ENCODE data around the gene ZNF211. TPM values are rescaled to one million over a fixed set of nuclear protein-coding genes. Genes with fewer than 3 reads are reported as not detected.
A peak's percentile ranks its signal among the peaks of the same experiment; 100 is the strongest.

The ZNF211 gene
- polyA plus RNA-seq (2012; ENCODE audit: insufficient read length, low read depth) = 3.0 TPM

- TF ChIP-seq TAF1 (IDR thresholded peaks at IDR 0.05; ENCODE audit: borderline replicate concordance, insufficient read depth, low read length) = 0 out of 2 replicates have a peak, but pooled peaks have one; percentile 44
- TF ChIP-seq FOXP2 (optimal IDR thresholded peaks at IDR 0.05; ENCODE audit: borderline replicate concordance, extremely low read depth, extremely low read length, insufficient read depth) = no peak
- TF ChIP-seq POLR2AphosphoS5 (IDR thresholded peaks at IDR 0.05; ENCODE audit: low read depth, low read length) = peak; percentile 69; the same call in 1 of the 2 replicates
- TF ChIP-seq SIN3A (IDR thresholded peaks at IDR 0.05; ENCODE audit: borderline replicate concordance, insufficient read depth, low read length) = peak; percentile 69; the same call in 1 of the 2 replicates
- TF ChIP-seq, protein P1, sequence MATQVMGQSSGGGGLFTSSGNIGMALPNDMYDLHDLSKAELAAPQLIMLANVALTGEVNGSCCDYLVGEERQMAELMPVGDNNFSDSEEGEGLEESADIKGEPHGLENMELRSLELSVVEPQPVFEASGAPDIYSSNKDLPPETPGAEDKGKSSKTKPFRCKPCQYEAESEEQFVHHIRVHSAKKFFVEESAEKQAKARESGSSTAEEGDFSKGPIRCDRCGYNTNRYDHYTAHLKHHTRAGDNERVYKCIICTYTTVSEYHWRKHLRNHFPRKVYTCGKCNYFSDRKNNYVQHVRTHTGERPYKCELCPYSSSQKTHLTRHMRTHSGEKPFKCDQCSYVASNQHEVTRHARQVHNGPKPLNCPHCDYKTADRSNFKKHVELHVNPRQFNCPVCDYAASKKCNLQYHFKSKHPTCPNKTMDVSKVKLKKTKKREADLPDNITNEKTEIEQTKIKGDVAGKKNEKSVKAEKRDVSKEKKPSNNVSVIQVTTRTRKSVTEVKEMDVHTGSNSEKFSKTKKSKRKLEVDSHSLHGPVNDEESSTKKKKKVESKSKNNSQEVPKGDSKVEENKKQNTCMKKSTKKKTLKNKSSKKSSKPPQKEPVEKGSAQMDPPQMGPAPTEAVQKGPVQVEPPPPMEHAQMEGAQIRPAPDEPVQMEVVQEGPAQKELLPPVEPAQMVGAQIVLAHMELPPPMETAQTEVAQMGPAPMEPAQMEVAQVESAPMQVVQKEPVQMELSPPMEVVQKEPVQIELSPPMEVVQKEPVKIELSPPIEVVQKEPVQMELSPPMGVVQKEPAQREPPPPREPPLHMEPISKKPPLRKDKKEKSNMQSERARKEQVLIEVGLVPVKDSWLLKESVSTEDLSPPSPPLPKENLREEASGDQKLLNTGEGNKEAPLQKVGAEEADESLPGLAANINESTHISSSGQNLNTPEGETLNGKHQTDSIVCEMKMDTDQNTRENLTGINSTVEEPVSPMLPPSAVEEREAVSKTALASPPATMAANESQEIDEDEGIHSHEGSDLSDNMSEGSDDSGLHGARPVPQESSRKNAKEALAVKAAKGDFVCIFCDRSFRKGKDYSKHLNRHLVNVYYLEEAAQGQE (IDR thresholded peaks at IDR 0.05; ENCODE audit: insufficient read depth in 1 of 2, low read depth in 2 of 2, low read length in 2 of 2) = no peak
Observed at GRCh38 chr19:57632987-57633831, at the start of gene ZNF211. ZNF211 (plus strand) TSS chr19:57633168; CDS start chr19:57633347, 179 bp downstream.

DNA sequence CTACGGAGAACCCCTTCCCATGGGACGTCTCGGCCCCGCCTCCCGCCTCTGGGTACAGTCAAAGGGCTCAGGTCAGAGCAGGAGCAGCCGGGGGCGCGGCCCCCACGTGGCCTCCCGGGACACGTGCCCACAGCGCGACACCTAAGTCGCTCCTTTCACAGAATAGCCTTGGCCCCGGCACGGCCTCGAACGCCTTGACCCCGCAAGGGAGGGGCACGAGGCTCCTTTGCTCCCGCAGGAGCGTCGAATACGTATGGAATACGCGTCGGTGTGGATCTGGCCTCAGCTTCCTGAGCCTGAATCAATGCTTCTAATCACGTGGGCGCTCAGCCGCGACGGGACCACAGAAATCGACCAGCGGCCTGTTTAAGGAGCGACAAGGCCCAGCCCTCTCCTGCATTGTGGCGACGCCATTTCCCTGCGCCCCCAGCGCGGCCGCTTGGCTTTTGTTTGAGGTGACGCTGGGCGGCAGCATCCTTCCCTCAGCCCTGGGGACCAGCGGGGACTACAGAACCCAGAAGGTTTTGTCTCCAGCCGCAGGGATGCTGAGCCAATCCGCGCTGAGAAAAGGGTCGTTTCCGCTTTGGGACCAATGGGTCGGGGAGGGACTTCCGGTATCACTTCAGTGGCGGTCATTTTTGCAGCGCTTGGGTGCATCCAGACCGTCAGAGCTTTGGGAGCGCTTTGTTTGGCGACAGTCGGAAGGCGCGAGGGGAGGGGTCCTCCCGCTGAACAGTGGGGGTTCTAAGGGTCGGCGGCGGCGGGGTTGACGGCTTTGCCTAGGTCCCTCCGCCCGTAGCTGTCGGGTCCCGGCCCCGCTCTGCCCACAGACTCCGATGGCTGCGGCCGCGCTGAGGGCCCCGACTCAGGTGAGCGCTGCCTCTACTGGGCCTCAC lies 49.2 kb upstream of the ZNF211 start, which contains the start of gene ZIK1:
TSS of gene ZIK1 (plus strand) at position 625 of the 896 bp plus-strand sequence. CDS start at position 837, 212 bp downstream.
- TF ChIP-seq TAF1 (IDR thresholded peaks at IDR 0.05; ENCODE audit: borderline replicate concordance, insufficient read depth, low read length) (peak; percentile 68; the same call in 1 of the 2 replicates), FOXP2 (optimal IDR thresholded peaks at IDR 0.05; ENCODE audit: borderline replicate concordance, extremely low read depth, extremely low read length, insufficient read depth) (no peak)

- TF ChIP-seq POLR2AphosphoS5 (IDR thresholded peaks at IDR 0.05; ENCODE audit: low read depth, low read length) (no peak), SIN3A (IDR thresholded peaks at IDR 0.05; ENCODE audit: borderline replicate concordance, insufficient read depth, low read length) (no peak), TAF1 (IDR thresholded peaks at IDR 0.05; ENCODE audit: borderline replicate concordance, insufficient read depth, low read length) (no peak), FOXP2 (optimal IDR thresholded peaks at IDR 0.05; ENCODE audit: borderline replicate concordance, extremely low read depth, extremely low read length, insufficient read depth) (no peak)
- TF ChIP-seq, protein P1 (IDR thresholded peaks at IDR 0.05; ENCODE audit: insufficient read depth in 1 of 2, low read depth in 2 of 2, low read length in 2 of 2) = no peak
Observed at GRCh38 chr19:57587529-57587928, 45.4 kb upstream of the ZNF211 start.

DNA sequence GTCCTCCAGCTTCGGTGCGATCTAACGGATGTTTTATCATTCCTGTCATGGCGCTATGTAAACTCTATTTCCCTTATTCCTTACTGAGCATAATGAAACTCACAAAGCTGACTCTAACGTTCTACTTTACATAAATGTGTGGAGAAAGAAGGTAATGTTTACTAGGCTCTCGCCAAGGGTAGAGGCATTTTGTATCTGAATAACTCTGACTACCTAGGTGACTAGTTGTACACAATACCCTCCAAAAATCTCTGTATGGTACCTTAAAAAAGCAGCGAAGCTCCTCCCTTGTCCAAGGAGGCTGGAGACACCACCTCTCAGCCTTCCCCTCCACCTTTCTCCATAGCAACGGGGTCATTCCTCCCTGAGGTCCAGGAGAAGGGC lies 33.6 kb upstream of the ZNF211 start:
- TF ChIP-seq FOXP2 (optimal IDR thresholded peaks at IDR 0.05; ENCODE audit: borderline replicate concordance, extremely low read depth, extremely low read length, insufficient read depth) (no peak), TAF1 (IDR thresholded peaks at IDR 0.05; ENCODE audit: borderline replicate concordance, insufficient read depth, low read length) (no peak)

- TF ChIP-seq SIN3A (IDR thresholded peaks at IDR 0.05; ENCODE audit: borderline replicate concordance, insufficient read depth, low read length) (0 out of 2 replicates have a peak, but pooled peaks have one; percentile 87), TAF1 (IDR thresholded peaks at IDR 0.05; ENCODE audit: borderline replicate concordance, insufficient read depth, low read length) (peak; percentile 51; the same call in 1 of the 2 replicates), POLR2AphosphoS5 (IDR thresholded peaks at IDR 0.05; ENCODE audit: low read depth, low read length) (peak; percentile 67), FOXP2 (optimal IDR thresholded peaks at IDR 0.05; ENCODE audit: borderline replicate concordance, extremely low read depth, extremely low read length, insufficient read depth) (peak; percentile 32)
- TF ChIP-seq, protein P1 (IDR thresholded peaks at IDR 0.05; ENCODE audit: insufficient read depth in 1 of 2, low read depth in 2 of 2, low read length in 2 of 2) = no peak
Observed at GRCh38 chr19:57599761-57600383, 33.1 kb upstream of the ZNF211 start, which contains the start of gene ZNF530. ZNF530 (plus strand) TSS chr19:57599885; CDS start chr19:57604346, 4,461 bp downstream.
